GM19452 (cell line): Measurements from ENCODE around the gene ZBTB20.
A peak's percentile ranks its signal among the peaks of the same experiment; 100 is the strongest.
"Not testable (repeated sequence)": the region's sequence is repeated elsewhere in the genome, so short reads cannot be mapped to it uniquely, and the experiment has no call there.

ENCODE experiments used
- ATAC-seq: cut with Tn5 transposase; IDR thresholded peaks from one replicate; pipeline ENCODE4 v1.9.1; 2021; ENCODE audit not compliant: unreplicated experiment

ZBTB20 gene

DNA sequence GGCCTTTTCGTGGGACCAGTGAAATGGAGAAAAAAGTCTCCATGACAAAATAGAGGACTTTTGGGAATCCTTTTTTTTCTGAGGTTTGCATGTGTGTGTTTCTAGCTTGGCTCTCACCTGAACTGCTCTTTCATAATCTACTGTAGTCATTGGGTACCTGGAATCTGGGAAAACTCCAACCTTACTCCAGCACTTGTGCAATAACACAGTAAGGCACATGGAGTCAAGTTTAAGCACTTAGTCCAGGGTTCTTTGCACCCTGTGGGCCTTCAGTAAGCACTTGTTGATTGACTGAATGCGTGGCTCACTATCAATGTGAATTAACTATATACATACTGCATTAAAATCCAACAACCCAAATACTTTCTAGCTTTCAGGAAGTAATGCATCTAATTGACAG, 299.5 kb downstream of the ZBTB20 start:
- ATAC-seq: no peak

DNA sequence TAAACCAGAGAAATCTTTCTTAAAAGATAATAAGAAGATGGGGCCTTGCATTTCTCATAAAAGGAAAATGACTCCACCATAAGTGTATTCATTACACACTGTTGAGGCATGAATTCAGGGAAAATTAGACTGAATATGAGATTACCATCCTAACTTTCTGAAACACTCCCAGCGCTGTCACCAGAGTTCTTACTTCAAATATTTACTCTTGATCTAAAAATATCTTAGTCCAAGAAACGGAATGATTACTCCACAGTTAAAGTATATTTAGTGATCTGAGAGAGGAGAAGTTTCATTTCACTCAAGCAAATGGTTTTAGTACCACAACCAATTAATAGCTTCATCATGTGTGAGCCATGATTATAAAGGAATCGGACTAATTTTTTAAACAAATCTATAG, 300.3 kb downstream of the ZBTB20 start:
- no peak for ATAC-seq

DNA sequence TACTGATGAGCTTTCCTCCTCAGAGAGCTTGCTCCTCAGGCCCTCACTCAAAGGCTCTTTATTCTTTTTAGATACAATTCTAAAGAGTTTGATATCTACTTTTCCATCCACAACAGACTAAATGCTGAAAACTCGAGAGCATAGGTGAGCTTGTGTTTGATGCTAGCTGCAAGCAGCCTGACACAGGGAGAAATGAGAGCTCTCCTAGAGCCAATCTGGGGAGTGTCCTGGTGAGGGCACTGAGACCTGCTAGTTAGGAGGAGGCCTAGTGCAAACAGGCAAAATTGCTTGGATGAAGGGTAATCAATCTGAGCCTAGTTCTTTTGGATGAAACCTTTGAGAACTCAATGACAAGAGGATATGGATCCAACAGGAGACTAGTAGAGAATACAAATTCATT, 300.8 kb downstream of the ZBTB20 start:
- ATAC-seq: no peak

DNA sequence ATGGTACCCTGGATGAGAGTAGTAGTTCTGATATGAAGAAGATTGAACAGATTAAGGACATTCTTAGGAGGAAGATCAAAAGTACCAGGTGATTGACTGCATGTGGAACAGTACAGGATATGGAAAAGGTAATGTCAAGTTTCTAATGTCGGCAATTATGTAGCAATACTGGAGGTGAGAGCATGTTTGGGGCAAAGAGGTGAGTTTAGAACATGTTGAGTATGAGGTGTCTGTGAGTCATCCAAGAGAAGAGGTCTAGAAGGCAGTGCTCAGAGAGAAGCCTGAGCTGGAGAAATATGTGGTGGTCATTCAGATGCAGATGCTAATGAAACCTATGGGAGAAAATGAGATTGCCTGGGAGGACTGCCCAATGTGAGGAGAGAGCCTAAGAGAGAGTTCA, 305.6 kb downstream of the ZBTB20 start:
- no peak for ATAC-seq

DNA sequence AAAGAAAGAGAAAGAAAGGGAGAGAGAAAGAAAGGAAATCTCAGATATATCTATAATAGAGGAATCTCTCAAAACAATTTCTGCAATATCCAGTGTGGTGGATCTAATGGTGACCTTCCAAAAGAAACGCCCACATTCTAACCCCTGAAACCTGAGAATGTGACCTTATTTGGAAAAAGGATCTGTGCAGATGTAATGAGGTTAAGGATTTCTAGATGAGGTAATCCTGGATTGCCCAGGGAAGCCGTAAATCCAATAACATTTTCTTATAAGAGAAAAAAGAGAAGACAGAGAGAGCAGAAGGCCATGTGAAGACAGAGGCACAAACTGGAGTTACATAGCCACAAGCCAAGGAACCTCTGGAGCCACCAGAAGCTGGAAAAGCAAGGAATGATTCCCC, 307.6 kb downstream of the ZBTB20 start:
- ATAC-seq: no peak

DNA sequence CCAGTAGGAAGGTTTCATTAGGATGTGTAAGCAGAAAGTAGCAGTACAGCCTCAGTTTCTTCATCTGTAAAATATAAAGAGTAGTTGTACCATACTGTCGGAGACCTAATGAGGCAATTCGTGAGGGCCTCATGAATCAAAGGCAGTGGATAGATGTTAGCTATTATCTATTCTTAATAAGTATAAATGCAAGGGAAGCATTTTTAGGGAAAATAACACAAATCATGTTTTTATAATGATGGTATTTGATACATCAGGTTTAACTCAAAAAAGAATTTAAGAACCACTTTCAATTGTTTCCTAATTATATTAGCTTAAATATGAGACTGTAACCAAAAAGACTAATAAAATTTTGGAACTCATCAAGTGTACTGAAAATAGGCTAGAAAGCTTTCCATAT, 309.1 kb downstream of the ZBTB20 start:
- no peak for ATAC-seq

DNA sequence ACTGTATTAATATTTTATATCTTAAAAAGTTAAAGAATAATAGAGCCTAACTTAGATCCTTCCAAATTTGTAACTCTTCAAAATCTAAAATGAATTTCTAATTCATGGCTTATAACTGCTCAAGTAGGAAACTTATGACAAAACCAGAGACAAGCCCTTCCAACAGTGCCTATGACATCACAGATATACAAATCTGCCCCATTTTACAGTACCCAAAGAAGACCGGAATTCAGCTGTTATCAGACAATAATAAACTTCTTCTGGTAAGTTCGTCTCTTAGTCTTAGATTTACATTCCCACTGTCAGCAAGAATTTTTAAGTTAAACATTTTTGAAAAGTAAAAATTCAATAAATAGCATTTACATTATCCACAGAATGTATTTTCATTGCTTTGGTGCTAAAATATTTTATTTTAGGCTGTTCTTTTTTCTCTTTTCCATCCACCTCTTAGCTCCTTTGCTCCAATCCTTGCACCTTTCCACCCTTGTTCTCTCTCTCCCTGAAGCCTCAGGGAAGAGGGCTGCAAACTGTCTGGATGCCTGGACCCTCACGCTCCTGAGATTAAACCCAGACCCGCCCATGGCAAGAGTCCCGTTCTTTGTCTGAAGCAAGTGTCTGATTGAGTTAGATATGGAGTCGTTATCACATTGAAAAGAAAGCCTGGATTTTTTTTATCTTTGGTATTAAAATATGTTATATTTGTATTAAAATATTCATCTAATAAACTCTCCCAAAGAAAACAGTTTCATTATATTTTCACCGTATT, 312.7 kb downstream of the ZBTB20 start:
- ATAC-seq: no peak

DNA sequence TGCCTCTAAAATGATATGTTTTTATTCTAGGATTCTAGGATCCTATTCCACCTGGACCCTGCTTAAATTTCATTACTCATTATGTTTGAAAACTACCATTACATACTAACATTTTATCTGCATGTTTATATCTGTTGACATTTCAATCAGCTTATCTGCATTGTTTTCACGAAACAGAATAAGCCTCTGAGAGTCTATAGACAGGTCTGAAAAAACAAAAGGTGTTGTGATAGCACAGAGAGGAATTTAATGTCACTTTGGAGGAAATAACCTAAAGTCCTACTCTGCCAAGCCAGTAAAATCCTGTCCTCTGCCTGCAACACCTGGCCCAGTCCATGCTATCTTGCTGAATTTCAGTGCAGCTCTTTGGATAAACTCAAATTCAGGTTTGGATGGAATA, 315.2 kb downstream of the ZBTB20 start:
- no peak for ATAC-seq

DNA sequence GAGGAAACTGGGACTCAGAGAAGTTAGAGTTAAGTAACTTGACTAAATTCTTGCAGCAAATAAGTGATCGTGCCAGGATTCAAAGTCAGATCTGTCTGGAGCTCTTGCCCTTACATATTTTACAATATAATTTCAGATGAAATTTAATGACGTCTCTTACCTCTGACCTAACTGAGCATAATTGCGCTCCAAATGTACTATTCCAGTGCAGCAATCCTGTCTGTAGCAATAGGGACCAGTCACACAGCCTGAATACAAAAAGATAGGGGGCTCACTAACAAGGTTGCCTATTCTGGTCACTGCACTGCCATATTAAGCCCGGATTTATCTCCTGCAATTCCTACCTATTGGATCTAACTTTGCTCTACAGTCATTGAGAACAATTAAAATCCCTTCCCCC, 316.4 kb downstream of the ZBTB20 start:
- ATAC-seq: no peak

DNA sequence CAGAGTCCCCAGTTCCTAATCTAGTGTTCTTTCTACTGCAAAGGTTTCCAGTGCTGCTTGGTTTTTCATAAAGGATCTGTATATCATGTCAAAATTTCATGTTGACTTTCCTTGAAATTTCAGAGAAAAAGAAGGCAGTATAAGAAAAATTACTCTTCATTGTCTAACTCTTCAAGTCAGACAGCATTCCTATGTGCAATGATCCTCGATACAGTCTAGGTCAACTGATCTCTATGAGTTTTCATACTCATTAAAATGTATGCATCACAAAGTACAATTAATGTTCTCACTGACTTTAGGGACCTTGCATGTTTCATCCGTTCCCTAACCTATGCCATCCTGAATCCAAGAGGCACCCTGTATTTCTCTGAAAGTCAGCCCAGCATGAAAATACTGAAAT, 317.3 kb downstream of the ZBTB20 start:
- no peak for ATAC-seq

DNA sequence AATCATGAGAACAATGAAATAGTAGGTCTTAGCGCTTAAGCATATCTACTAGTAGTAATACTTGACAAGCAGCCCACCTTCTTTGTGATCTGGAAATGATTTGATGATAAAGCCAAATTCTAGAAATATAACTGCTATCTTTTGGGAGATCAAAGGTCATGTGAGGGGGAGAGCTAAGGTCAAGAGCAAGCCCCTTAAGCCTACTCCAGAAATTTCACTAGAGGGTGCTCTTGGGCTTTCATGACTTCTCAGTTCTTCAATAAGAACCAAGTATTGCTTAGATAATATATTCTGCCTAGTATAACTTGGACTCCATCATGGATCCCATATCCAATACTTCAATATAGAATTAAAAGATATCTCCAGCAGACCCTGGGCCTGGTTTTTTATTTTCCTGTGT, 319.6 kb downstream of the ZBTB20 start:
- peak; percentile 76 for ATAC-seq

DNA sequence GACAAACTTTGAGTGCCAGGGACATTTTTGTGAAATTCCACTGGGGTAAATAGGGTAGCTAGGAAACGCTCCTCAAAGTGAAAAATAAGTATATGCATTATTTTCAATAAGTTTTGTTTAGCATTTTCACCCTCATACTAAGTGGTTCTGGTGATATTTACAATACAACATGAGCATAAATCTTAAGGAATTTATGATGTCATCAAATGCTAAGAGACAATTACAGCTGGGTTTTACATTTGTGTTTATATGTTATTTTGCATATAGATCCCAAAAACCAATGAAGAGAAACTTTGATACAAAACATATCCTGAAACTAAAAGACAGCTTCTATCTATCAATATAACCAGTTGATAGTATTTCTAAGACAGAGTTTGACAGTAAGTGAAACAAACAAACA, 323.1 kb downstream of the ZBTB20 start:
- no peak for ATAC-seq

DNA sequence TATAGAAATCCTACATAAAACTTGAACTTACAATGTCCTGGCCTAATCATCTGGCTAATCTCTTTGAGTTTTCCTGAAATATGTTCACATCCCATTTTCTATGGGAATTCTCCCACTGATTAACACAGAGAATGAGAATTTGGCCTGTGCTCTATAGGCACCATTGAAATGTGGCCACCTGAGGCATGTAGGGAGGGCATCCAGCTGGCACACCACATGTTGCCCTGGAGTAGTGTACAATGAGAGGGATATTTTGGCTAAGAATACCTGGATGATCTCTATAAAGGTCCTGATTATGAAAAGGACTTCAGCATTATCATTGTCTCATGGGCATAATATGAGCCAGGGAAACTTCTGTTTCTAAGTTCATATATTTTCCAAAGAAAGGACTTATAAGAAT, 324.0 kb downstream of the ZBTB20 start:
- no peak for ATAC-seq

DNA sequence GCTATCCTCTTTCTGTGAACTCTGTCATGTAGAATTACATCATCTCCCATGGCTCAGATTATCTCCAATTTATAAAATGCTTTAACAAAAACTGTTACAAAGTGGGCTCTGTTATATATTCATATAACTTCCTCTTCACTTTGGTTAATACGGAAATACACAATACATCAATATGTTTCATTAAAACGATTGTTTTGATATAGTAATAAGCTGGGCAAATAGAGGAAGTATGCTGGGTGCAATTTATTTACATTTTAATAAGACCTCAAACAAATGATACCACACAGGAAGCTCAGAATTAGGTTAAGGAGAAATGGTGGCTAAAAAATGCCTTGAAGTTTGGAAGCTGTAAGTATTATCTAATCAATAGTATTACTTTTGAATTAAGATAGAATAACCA, 331.0 kb downstream of the ZBTB20 start:
- no peak for ATAC-seq

DNA sequence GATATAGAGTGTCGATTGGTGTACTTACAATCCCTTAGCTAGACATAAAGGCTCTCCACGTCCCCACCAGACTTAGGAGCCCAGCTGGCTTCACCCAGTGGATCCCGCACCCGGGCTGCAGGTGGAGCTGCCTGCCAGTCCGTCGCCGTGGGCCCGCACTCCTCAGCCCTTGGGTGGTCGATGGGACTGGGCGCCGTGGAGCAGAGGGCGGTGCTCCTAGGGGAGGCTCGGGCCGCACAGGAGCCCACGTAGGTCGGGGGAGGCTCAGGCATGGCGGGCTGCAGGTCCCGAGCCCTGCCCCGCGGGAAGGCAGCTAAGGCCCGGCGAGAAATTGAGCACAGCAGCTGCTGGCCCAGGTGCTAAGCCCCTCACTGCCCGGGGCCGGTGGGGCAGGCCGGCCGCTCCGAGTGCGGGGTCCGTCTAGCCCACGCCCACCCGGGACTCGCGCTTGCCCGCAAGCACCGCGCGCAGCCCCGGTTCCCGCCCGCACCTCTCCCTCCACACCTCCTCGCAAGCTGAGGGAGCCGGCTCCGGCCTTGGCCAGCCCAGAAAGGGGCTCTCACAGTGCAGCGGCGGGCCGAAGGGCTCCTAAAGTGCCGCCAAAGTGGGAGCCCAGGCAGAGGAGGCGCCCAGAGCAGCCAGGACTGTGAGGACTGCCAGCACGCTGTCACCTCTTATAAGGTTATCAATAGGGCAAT, 334.4 kb downstream of the ZBTB20 start:
- ATAC-seq: not testable (repeated sequence)

DNA sequence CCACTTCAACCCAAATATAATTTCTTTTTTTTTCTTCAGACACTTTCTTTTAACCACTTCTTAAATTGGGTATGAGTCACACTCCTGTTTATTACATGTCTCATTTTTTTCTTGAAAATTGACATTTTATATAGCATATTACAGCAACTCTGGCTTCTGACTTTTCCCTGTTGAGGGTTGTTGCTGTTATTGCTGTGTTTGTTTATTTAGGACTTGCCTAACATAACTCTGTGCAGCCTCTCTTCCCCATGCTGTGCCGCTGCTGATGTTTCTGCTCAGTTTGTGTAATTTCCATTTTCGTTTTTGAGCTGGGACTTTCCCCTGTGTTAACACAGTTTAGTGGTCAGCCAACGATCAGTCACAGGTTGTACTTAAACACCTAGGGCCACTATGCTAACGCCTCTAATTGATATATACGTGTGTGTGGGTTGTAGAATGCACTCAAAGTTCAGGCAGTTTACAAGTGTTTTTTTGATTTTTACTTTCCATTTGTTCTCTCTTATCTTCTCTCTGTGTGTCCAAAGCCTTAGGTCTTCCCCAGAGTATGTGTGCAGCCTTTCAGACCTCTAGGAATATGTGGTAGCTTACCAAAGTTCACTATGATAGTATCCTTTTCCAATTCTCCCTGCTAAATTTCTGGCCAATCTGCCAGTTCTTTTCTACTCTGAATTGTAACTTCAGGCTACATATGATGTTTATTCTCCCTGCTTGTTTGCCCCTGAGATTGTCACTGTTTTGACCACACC, 337.2 kb downstream of the ZBTB20 start:
- peak; percentile 100 for ATAC-seq

DNA sequence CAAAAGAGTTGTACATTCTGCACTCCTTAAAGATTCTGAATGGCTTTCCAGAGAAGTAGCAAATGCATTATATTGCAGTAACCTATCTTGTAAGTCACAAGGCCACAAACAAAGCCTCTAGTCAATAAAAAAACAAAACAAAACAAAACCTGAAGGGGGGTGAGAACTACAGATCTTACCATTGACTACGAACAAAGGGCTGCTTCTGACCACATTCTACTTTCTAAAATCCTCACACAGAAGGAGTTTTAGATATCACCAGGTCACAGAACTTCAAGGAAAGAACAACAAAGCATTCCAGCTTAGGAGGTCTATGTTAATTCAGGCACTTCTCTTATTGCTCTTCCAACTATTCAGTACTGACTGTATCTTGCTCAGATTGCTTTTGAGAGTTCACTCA, 343.0 kb downstream of the ZBTB20 start:
- no peak for ATAC-seq

DNA sequence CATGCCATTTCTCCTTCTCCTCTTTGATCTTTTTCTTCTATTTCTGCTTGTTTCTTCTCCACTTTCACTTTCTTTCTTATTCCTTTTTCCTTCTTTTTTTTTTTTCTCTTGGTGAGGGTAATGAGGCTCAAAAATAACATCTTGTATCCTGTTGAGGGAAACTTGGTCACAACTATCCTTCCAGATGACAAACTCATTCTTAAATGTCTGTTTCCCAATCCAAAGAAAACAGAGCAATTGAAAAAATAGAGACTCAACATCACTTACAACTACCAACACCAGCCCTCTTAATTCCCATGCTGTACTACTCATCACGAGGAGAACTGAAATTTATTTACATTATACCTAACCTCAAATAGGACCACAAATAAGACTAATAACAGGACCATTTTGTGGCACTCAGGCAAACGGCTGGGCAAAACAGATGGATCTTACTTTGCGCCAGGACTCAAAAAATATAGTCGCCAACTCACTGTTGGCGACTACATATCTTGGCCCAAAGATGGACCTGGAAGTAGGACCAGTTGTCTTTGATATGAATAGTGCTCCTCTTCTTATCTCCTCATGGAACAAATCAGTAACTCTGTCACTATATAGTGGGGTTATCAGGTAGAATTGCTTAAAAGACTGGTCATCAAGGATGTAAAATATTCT, 343.9 kb downstream of the ZBTB20 start:
- ATAC-seq: no peak

DNA sequence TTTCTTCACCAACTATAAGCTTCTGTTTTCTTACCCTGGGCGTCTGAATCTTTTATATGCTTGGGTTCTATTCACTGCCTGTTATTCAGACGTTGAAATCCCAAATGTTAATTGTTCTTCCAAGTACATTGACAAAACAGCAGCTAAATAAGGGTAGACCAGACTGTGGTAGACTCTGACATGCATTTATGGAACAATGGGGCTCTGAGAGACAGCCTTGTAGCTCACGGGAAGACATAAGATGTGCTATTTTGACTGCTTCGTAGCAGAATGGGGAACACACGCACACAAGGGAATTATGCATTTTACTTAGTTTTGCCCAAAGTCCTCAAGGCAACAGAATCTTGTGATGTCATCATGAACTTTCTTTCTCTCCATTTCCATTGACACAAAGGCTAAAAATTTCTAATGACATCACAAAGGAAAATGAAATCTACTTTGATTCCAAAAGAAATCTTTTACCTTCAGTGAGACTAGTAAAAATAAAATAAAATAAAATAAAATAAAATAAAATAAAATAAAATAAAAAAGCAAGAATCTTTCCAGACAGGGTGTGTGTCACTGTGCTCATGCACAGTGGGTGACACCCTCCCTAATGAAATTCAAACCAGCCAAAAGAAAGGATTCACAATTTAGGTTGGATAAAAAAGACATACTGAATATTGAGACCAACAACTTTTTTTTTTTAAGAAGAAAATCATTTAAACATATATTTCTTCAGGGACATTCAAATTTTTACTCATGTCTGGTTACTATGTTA, 346.6 kb downstream of the ZBTB20 start:
- no peak for ATAC-seq

DNA sequence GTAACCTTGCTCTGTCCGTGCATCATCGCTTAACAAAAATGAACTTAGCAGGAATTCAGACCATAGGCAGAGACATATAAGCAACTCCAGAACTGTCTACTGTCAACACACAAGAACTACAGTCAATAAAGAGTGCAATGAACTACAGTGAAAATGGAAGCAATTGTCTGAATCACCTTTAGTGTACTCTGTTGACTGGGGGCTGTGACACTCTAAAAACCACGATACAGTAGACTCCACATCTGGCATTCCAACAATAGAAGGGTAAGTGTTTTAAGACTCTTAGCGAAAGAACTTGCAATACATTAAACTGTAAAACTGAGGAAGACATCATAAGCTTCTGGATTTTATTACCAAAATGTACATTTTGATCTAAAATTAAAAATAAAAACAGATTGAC, 347.3 kb downstream of the ZBTB20 start:
- no peak for ATAC-seq

DNA sequence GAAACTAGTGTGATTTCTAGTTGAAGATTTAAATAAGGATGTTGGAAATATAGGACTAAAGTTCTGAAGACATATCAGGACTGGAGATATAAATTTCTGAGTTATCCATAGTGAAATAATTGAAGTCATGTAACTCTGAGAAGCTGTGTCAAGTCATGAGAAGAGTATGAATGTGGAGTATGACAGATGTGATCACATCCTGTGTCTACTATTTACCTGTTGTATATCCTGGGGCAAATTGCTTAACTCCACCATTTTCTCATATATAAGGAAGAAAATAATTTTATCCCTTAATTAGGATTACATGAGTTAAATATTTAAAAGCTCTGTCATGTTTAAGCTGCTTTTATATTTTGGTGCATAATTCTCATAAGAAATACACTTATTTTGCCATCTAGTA, 350.3 kb downstream of the ZBTB20 start:
- ATAC-seq: no peak
